ENCODE data around the gene KCNIP2. TPM values are rescaled to one million over a fixed set of nuclear protein-coding genes. Genes with fewer than 3 reads are reported as not detected.

Gene KCNIP2
- 0.09 and 0.11 TPM in 2 replicates for total RNA-seq

DNA sequence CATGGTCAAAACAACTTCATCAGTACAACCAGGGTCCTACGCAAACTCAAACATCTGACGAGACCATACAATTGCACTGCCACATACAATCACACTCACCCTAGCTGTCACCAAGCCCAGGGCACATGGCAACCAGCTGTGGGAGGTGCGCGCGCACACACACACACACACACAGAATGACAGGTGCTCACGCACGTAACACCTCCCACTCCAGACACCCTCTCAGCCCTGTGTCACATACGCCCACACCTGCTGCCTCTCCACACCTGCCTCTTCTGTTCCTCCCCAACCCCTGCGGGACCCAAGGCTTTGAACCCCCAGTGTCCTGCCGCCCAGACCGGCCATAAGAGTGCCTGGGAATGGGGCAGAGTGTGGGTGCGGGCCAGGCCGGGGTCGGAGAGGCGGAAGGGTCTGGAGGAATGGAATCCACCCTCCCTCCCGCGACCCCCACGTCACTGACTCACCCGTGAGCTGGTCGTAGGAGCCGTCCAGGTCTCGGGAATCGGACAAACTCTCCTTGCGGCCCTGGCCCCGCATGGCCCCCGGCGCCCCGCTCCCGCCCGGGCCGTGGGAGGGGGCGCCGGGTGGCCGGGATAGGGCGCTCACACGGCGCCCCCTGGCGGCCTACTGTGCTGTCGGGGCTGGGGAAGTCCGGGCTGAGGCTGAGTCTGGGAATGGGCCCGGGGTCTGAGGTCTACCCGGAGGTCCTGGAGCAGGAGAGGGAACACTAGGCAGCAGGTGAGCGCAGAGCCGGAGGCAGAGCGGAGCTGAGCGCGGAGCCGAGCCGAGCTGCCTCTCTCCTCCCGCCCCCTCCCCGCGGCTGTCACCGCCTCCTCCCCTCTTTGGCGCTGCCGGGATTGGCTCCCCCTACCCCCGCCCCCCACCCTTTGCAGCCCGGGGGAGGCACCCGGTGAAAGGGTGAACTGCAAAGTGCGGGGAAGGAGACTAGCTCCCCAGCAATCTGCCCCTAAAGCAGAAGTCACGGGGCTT lies at the start of gene KCNIP2:
KCNIP2 (minus strand) TSS at position 769 of the 990 bp plus-strand sequence; CDS start at position 537, 232 bp downstream.

DNA sequence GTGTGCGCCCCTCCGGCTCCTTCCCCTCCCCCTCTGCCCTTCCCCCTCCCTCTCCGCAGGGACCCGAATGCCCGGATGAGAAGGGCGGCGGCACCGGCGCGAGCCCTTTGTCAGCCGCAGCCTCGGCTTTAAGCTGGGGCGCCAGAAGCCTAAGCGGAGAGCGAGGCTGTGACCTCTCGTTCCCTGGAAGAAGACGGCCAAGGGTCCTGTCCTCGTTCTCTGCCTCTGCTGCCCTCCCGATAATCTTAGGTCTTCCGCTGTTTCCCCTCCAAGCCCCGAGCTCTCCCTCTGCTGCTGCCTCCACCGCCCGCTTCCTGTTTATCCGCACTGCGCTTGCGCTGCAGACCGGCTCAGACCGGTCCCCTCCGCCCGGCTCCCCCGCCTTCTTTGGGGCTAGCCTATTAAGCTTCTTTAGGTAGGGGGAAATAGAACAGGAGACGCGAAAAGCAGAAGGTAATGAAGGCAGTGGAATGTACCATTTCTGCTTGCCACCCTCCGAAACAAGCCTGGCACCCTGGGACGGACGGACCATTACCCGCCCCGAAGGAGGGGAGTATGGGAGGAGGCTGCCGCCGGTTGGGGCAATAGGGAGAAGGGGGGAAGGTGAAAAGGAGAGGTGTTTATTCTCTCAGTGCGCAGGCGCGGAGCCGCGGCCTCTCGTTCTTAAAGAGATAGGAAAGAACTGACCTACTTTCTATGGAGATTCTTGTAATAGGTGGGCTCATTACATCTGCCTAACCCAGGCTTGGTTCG lies 25.3 kb downstream of the KCNIP2 start, which contains the start of gene OGA:
OGA (minus strand) TSS at position 326 of the 753 bp plus-strand sequence. CDS start 422 bp downstream, outside the sequence.

DNA sequence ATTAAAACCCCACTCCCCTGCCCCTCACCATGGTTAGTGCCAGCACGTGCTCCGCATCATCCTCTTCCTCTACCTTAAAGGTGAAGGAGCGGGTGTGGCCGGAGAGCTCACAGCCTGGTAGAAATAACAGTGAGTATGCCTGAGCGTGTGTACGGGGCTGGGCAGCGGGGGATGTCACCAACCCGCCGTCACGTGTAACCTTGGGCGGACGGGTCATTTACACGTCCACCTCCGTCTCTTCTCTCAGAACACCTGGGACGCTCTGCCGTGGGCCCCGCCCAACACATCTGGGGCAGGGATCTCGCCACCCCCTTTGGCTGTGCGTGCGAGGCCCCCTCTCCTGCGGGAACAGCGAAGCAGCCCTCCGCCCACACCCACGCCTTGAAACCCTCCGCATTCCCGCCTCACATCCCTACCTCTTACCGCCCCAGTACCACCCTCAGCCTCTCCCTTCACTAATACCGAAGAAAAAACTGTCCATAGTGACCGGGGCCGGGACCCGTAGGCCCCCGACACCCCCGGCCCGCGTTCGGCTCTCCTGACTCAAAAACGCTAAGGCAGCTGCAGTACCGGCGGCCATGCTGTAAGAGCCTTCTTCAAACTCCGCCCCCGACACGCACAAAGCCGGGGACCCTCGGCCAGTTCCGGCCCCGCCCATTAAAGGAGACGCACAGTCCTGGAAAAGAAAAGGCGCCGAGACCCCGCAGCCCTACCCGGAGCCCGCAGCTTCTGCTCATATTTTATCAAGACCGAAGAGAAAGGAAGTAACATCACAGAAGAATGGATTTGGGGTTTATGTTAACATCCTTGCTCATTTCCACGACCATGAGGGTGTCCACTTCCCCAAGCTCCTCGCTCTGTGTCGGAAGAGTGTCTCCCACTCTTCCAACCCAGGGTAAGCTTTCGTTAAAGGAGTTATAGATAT lies 60.5 kb downstream of the KCNIP2 start, which contains the start of gene NPM3:
NPM3 (minus strand) TSS at position 636 of the 925 bp plus-strand sequence; CDS start at position 580, 56 bp downstream.

Other genes starting within 250 kb of the KCNIP2 start
- 23.5 and 24.8 TPM in 2 replicates for gene FBXW4, start 148.6 kb downstream of the KCNIP2 start, total RNA-seq
- gene FGF8, start 67.7 kb downstream of the KCNIP2 start, total RNA-seq, result not detected in 2 replicates
- 55.2 and 73.3 TPM in 2 replicates for gene NPM3, start 60.4 kb downstream of the KCNIP2 start, total RNA-seq
- gene OGA, start 25.4 kb downstream of the KCNIP2 start, total RNA-seq, result 65.2 and 74.1 TPM in 2 replicates
- 6.2 and 6.4 TPM in 2 replicates for gene ARMH3, start 212.4 kb upstream of the KCNIP2 start, total RNA-seq
- gene HPS6, start 221.5 kb upstream of the KCNIP2 start, total RNA-seq, result 29.1 and 30.6 TPM in 2 replicates

Measured in dermis lymphatic vessel endothelial cell (primary cell).